Smooth muscle cell of the brain vasculature (primary cell): ENCODE data around the gene GUCY2C.
"Not testable (repeated sequence)": the region's sequence is repeated elsewhere in the genome, so short reads cannot be mapped to it uniquely, and the experiment has no call there.

ENCODE experiments used
- DNase-seq: peaks from one replicate; pipeline ENCODE4 v3.0.0-alpha.2; 2012; ENCODE audit warnings: low read depth, low spot score

The GUCY2C gene

DNA sequence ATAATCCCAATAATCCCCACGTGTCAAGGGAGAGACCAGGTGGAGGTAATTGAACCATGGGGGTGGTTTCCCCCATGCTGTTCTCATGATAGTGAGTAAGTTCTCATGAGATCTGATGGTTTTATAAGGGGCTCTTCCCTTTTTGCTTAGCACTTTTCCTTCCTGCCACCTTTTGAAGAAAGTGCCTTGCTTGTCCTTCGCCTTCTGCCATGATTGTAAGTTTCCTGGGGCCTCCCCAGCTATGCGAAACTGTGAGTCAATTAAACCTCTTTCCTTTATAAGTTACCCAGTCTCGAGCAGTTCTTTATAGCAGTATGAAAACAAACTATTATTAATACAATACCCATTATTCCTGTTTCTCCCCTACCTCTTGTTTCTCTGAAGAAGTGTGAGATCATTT lies 14.2 kb downstream of the GUCY2C start:
- DNase-seq, result not testable (repeated sequence)

DNA sequence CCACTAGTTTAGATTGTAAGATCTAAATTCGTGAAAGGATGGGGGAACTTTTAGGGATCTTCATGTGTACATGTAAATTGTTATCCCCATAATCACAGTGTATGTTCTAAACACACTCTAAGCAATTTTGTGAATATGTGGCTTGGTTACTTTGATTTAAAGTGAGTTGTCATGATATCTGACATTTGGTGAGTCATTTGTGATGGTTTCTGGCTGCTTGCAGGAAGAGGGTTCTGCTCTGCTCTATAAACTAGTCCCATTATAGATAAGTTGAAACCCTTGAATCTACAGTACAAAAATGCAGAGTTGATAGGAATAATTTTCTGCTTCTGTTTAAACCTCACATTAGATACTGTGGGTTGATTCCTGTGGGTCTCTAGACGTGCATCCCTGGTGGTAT lies 14.8 kb downstream of the GUCY2C start:
- DNase-seq, result no peak

DNA sequence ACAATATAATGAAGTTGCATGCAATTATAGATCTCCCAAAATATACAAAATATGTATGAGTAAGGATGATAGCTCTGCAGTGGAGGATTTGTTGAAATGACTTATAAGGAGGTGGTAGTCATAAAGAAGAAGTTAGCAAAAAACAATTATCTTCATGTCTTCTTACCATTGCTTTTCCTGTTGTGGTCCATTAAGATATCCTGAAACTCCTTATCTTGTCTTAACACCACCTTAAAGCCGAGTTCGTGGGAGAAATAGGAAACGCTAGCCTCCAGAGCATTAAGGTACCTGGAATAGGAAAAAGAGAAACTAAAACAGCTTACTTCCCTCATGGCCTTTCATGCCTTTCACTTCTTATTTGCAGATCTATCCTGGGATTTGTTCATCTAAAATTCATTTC lies 15.2 kb downstream of the GUCY2C start:
- DNase-seq, result no peak

DNA sequence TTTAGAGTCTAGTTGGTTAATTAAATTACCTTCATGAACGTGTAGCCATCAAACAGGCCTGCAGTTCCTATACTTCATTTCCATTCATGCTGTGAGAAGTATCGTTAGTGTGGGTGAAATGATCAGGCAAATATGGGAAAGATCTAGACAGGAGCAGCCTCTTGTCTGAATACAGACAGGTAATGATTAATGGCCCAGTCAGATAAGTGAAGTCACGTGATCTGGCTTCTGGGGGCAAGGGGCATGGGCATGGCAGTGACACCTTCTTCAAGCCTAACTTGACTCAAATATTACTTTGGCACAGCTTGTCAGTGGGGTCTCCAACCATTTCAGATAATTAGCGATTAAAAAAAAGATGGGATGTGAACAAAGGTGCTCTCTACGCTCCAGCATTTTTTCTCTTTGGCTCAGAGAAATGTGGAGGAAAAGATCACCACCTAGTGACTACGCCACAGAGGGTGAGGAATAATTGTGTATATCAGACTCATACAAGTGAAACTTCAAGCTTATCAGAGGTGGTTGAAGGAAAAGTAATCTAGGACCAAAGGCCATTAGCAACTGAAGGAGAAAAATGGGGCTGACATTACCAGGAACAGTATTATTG lies 17.8 kb downstream of the GUCY2C start:
- DNase-seq, result no peak

DNA sequence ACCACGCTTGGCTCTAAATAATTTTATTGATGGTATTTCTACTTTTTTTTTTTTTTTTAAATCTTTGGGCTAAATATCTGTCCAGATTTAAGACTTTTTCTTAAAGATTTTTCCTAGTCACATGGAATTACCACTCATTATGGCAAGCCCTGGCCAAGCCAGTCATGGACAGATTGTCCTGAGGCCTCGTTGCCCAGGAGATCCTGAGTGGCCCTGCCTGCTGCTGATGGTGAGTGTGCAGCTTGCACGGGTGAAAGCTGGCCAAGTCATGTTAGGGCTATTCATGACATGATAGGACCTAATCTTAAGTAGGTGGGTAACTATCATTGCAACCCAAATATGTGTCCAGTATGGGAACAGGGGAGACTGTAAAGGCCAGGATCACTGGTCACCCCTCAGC lies 27.8 kb downstream of the GUCY2C start:
- DNase-seq, result no peak

DNA sequence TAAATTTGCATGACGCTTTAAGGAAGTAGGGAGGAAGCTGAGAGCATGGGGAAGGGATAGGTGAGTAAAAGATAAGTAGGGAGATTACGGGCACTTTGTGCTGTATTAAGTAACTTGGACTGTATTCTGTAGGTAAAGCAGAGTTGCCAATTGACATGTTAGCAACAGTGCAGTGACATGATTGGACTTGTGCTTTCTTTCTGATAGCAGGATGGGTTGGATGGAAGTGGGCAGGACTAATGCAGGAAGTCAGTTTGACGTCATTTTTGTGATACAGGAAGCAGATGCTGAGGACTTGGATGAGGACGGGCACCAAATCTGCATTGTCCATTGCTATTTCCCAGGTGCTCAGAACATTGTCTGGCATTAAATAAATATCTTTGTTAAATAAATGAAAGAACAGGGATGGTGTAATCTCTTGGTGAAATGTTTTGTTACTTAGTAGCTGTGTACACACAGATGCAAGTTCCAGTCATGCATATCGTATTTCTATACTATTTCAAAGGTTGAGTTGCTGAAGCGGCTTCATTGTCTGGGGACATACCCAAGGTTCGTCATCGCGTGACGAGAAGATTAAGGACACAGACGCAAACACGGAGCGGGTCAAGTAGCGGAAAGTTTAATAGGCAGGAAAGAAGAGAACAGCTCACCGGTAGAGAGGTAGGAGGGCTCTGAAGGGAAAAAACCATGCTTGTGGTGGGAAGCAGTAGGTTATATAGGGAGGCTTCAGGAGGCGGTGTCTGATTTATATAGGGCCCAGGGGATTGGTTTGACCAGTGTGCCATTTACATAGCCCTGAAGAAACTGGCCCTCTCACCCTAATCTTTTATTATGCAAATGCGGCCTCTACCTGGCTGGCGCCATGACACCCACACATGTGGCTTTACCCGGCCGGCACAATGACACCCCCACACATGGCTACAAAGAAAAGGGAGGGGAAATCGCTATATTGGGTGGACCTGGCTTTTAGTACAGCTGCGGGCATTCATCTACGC lies 30.7 kb downstream of the GUCY2C start:
- no peak for DNase-seq

DNA sequence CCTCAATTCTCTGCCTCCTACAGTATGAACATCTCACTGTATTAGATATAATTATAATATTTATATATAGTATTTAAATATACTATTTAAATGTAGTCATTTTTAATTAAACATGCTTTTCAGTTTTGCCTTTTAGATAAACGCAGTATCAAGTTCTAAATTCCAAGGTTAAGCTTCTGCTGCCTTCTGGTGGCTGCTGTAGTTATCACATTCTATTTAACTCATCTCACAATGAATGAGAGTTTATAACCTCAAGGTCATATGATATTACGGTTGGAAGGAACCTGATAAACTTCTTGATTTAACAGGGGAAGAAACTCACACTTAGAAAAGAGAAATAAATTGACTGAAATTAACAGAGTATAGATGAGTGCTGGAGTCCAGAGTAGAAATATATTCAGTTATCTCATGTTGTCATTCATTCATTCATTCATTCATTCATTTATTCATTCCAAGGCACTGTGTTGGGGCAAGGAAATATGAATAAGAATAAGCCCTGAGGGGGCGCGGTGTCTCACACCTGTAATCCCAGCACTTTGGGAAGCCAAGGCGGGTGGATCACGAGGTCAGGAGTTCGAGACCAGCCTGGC lies 31.9 kb downstream of the GUCY2C start:
- no peak for DNase-seq

DNA sequence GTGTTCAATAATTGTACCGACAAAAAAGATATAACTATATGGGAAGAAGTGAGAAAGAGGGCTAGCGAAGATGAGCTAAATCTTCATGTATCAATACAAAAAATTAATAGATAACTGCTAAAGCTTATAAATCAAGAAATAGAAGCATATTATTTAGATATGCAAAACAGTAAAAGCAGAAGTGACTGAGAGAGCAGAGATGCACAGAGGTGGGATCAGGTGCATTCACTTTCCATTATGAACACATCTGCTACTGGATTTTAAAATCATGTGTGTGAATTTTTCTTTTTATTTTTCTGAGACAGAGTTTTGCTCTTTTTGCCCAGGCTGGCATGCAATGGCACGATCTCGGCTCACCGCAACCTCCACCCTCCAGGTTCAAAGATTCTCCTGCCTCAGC lies 33.4 kb downstream of the GUCY2C start:
- no peak for DNase-seq

DNA sequence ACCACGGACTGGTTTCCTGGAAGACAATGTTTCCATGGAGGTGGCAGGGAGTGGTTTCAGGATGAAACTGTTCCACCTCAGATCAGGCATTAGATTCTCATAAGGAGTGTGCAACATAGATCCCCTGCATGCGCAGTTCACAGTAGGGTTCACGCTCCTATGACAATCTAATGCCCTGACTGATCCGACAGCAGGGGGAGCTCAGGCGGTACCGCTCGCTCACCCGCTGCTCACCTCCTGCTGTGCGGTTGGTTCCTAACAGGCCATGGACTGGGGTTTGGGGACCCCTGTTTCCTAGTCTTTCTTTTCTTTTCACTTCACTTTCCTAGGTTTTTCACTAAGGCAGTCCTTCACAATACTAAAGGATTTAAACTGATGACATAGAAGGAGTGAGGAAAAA lies 39.6 kb downstream of the GUCY2C start:
- DNase-seq, result no peak

DNA sequence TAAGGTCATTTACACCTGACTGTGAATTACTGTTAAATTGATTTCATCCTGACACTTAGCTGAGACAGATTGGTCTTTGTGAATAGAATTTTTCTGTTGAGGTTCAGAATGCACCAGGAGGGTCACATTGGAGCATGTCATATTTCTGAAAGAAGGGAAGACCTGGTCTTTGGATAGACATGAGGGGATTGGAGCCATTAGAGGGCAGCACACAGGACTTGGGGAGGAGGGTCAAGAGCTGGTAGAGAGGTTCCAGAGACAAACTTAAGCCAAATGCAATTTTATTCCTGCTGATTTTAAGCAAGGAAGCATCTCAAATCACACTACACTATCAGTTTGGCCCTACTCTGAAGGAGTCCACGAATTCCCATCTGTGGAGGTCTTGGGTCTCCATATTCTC lies 41.1 kb downstream of the GUCY2C start:
- no peak for DNase-seq

DNA sequence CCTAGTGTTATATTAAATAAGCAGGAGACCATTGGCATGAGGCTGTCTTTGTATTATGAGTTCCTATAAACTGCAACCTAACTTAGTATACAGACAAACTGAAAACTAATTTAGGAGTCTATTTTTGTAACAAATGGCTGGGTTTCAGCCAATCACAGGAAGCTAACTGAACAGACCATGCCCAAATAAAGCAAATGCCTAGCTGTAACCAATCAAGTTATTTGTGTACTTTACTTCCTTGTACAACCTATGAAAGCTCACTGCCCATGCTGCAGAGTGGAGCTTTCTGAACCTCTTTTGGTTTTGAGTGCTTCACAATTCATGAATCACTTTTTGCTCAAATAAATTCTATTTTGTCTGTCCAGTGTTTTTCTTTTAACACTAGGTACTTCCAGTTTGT lies 41.6 kb downstream of the GUCY2C start:
- DNase-seq, result no peak

DNA sequence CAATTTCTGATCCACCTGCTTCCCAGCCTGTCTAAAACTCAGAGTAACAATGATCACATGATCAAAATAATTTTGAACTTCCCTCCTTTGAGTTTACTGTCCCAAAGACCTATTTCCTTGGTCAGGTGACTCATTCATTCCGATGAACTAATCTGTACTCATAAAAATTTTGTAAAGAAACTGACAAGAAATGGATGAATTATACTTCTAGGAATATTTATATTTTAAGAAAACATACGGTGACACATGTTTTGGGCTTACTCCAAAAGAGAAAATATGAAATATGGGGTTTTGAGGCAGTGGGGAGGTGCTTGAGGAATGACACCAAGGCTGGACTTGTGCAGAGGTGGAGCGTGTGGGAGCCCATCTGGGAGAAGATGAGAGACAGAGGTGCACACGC lies 42.0 kb downstream of the GUCY2C start:
- DNase-seq, result no peak

DNA sequence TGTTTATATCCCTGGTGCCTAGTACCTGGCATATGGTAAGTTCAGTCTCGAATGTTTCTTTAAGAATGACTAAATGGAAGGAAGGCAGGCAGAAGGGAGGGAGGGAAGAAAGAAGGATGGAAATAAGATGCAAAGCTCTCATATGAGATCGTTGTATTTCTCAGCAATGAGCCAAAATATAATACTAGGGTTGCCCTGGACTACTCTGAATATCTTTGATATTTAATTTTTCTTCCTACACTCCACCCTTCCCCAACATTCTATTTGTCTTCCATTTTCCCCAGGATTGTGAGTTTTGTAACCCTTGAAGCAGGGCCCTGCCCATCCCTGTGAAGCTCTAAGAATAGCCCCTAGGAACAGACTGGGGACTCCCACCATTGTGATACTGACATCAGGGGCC lies 43.9 kb downstream of the GUCY2C start:
- DNase-seq, result no peak

DNA sequence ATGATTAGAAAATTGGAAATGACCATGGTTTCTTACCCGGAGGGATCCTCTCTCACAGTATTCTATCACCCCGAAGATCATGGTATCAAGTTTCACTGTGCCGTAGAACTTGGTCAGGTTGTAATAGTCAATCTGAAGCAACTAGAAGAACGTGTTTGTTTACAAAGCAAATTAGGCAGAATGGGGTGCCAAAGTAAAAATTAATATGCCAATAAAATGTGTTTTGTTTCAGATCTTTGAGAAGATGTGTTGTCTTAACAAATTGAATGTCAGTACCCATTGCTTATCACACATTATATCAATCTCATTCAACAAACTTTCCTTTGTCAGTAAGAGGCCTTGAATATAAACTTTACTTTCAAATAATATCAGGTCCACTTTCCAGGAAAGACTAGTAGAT lies 45.0 kb downstream of the GUCY2C start:
- DNase-seq, result no peak

DNA sequence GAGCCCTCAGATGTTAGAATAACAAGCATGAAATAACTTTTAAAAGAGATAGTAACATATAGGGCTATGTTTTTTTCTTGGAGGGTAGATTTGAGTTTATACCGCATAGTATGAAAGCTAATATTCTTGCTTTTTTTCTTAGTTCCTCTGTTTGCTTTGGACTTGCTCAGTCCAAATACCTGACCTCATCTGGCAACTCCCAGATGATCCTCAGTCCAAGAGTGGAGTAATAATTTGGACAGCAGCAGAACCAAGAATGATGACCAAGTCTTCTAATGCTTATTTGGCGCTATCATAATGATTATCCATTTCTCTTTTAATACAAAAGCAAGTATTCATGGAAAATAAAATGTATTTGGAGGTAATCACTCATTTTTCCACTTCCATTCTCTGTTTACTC lies 45.6 kb downstream of the GUCY2C start:
- no peak for DNase-seq

DNA sequence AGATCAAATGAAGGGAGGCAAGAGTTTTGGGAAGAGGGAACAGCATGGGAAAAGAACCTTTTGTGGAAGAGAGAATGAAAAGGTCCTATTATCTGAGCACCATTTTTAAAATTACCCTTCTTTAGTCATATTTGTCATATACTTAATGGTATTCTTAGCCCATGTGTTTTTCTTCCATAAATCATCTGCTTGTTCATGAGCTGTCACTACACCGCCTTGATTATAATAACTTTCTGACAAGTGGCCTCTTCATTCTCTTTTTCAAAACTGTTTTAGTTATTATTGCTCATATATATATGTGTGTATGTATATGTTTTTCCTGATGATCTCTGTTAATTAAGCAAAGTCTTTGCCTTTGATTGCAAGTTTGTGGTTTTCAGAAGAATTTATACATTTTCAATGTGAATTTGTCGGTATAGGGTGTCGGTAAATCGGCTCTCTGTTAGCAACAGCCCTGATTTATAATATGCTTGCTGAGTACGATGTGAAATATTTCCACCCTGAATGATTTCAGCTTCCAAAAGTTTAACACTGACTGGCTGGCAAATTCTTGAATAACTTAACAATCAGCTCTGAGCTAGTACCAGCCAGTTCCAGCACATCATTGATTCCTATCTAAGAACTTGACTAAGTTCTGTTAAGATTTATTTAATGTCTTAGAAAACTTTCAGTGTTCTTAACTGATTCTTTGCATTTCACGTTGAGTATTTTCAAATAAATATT lies 49.2 kb downstream of the GUCY2C start:
- no peak for DNase-seq

DNA sequence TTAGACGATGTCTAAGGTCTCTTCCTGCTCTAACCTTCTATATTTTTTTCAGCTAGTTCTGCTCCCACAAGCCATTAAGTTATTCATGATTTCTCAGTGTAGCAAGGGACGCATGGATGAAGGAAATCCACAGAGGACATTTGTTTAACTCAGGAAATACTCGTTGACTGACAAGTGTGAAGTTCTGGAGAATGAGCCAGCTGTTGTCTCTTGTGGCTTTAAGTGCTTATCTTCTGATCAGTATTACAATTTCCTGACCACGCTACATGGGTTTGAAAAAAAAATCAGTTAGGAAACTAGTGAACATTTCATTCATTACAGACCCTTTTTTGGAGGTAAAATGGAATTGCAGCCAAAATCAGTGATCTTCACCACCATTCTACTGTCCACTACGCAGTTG lies 53.1 kb downstream of the GUCY2C start:
- no peak for DNase-seq

DNA sequence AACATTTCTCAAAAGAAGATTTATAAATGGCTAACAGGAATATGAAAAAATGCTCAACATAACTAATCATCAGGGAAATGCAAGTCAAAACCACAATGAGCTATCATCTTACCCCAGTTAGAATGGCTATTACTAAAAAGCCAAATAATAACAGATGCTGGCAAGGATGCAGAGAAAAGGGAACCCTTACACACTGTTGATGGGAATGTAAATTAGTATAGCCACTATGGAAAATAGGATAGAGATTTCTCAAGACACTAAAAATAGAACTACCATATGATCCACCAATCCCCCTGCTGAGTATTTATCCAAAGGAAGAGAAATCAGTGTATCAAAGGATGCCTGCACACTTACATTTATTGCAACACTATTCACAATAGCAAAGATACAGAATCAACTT lies 58.3 kb downstream of the GUCY2C start:
- DNase-seq, result no peak

DNA sequence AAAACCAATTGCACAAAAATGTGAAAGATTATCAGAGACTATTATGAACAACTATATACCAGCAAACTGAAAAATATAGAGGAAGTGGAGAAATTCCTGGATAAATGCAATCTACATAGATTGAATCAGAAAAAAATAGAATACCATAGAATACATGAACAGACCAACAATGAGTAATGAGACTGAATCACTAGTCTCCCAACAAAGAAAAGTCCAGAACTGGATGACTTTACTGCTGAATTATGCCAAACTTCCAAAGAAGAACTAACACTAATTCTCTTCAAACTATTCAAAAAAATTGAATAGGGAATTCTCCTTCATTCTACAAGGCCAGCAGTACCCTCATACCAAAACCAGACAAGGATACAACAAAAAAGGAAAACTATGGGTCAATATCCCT lies 60.6 kb downstream of the GUCY2C start:
- no peak for DNase-seq

DNA sequence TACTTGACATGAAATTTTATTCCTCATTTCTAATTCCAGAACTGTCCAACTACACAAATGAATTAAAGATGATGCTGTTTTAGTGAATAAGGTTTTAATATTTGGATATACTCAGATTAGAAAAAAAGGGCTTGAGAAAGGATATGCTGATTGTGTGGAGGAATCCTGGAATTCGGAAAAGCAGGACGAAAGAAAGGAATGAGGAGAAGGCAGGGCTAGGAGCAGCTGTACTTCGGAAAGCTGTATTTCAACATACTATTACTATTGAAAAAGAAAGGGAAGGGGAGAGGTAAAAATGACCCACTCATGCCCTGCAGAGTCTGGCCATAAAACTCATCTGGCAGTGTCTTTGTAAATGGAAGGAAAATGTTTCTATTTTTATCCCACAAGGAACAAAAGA lies 65.6 kb downstream of the GUCY2C start:
- no peak for DNase-seq

DNA sequence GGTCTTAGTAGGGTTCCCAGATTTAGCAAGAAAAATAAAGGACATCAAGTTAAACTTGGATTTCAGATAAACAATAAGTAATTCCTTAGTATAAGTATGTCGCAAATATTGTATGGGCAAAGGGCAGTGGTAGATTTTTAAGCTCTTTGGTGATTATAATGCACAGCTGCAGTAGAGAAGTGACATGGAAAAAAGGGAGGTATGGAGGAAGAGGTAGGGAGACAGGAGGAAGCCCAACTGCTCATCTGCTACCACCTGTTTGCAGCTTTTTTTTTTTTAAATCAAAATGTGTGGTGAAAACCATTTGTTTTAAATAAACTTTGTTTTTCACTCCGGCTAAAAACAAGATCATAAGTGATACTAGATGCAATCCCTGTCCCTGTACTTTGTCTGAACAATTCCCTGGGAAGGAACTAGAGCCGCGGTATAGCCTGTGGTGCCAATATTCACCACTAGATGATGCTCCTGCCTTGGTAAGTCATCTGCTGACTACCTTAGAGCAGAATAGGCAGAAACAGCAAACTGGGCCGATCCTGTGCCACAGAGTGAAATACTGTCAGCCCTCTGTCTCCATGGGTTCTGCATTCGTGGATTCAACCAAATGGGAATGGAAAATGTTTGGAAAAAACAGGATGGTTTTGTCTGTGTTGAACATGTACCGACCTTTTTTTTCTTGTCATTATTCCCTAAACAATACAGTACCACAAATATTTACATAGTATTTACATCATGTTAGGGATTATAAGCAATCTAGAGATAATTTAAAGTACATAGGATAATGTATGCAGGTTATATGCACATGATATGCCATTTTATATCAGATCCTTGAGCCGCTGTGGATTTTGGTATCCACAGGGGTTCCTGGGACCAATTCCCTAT lies 66.3 kb downstream of the GUCY2C start:
- peak; percentile 33 for DNase-seq
